Cerebellar nuclear complex (tissue), 1 donor: ENCODE measurements around the gene ABL2.
"Not testable (repeated sequence)": the region's sequence is repeated elsewhere in the genome, so short reads cannot be mapped to it uniquely, and the experiment has no call there.

Source experiments
- DNase-seq, 2 experiments: peaks; one replicate each; lab custom pipeline; 2025; lab: John Stamatoyannopoulos, UW

The ABL2 gene

DNA sequence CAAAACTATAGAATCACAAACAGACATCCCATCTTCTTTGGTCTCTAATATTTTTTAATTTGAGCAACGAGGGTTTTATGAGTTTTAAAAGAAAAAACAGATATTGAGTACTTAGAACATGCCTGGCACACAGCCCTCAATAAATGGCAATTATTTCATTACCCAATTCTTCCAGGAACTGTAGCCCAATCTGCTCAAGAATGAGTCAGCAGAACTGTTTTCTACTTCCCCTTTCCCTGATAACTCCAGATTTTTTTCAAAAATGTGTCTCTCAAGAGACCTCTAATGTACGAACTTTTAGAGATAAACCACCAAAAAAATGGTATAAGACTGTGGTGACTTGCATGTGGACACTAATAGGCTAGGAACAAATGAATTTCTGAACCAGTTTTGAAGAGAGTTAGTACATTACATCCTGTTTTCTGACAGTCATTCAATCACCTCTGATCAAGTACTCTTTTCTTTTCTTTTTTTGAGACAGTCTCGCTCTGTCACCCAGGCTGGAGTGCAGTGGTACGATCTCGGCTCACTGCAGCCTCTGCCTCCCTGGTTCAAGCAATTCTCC lies 11.5 kb downstream of the ABL2 start:
- DNase-seq: no peak

DNA sequence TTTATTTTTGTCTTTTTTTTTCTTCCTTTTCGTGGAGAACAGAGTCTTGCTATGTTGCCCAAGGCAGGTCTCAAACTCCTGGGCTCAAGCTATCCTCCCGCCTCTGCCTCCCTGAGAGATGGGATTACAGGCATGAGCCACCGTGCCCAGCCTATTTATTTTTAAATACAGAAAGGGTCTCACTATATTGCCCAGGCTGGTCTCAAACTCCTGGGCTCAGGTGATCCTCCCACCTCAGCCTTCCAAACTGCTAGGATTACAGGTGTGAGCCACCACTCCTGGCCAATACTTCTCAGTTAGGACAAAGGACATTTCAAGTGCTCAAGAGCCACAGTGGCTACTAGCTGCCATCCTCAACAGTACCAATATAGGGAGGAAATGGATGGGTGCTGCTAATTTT lies 16.2 kb downstream of the ABL2 start:
- not testable (repeated sequence) for DNase-seq

DNA sequence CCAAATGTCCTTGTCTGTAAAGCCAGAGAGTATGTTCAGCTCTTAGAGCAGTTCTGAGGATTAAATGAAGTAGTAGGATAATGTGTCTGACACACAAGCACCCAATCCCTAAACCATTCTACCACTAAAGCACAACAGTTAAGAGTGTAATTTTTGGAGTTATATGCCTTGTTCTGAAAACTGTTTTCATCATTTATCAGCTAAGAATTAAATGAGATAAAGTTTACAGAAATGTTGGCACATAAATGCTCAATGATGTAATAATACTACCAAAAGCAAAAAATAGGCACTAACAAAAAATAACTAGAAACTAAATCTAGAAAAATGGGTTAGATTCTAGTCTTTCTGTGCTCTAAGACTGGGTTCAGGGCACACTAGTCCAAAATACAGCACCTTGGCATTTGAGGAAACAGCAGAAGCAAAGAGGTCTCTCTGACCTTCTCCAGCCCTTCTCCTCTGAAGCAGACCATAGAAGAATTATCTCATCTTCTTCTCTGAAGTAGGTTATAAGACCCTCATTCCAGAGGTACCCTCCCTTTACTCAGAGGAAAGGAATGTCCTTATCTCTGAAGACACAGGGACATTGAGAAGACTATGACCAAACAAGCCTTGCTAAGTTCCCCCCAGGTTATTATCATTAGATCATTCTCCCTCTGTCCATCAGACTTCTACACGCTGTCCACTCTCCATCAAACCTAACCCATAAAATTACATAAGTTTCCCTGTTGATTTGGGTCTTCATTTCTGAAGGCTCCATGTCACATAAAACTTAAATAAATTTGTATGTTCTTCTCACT lies 20.6 kb downstream of the ABL2 start:
- DNase-seq: no peak

DNA sequence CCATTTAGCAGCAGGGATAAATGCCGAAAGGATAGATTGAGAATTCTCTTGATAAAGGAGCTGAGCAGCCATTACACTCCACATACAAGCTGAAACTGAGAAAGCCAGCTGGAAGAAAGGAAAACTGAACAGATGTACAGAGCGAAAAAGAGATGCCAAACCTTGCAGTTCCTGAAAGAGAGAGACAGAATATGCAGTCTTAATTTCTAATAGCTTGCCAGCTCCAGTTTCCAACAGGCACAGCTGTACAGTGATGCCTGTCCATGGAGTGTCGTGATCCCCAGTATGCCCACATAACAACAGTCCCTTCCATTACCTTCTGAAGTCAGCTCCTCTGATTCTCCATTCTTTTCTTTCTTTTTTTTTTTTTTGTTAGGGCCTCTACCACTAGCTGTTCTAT lies 22.7 kb downstream of the ABL2 start:
- no peak for DNase-seq

DNA sequence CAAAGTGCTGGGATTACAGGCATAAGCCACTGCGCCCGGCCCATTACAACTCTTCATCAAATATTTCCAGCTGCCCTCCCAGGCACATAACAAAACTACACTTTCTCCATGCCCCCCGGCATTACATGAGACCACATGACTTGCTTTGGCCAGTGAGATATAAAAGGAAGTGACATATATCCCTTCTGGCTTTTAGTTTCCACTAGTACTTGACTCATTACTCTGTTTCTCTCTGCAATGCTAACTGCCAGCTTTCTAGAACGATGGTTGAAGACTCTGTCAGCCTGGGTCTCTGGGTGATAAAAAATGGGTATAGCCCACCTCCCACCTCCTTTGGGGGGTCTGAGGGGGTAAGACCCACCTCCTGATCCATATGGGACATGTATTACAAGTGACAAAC lies 24.2 kb downstream of the ABL2 start:
- no peak for DNase-seq

DNA sequence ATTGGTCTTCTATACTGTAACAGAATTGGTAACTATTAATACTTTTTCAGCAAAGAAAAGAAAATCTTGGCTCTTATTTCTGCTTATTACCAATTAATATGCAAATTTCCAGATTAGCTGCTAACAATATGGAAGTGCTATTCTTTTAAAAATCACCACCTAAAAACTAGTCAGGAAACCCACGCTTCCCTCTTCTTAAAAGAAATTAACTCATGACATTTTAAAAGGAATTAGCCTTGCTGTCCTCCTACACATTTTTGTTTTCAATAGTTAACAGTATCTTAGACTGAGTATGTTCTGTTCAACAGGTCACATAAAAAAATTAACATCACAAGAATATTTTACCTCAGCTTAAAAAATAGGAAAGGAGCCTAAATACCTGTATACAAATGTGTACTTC lies 27.3 kb downstream of the ABL2 start:
- DNase-seq: no peak

DNA sequence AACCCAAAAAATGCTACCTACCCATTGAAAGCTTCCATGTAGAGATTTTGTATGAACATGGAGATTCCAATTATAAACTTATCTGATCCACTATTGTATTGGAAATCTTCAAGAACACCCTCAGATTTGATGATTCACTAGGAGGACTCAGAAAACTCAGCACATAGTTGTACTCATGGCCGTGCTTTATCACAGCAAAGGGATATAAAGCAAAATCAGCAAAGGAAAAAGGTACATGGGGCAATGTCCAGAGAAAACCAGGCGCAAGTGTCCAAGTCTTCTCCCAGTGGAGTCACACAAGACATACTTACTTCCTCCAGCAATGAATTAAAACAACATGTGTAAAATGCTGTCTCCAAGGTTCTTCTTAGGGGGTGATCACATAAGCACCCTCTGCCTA lies 28.9 kb downstream of the ABL2 start:
- DNase-seq: no peak

DNA sequence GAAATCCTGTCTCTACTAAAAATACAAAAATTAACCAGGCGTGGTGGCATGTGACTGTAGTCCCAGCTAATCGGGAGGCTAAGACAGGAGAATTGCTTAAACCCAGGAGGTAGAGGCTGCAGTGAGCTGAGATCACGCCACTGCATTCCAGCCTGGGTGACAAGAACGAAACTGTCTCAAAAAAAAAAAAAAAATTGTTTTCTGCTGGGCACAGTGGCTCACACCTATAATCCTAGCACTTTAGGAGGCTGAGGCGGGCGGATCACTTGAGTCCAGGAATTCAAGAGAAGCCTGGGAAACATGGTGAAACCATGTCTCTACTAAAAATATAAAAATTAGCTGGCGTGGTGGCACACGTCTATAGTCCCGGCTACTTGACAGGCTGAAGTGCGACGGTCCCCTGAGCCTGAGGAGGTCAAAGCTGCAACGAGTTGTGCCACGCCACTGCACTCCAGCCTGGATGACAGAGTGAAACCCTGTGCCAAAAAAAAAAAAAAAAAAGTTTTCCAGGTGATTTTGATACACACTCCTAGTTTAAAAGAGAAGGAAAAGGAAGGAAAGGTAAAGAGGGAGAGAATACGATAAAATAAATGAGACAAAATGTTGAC lies 31.7 kb downstream of the ABL2 start:
- no peak for DNase-seq

DNA sequence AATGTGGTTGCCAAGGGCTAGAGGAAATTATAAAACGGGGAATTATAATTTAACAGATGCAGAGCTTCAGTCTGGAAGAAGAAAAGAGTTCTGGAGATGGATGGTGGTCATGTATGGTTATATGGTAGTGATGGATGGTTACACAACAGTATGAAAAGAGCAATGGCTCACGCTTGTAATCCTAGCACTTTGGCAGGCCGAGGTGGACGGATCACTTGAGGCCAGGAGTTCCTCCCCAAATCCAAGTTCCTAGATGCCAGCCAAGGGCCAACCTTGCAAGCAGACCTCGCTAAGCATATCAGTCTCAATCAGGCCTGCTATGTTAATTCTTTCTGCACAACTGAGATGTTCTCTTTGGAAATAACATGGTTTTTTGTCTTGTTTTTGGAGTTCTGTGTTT lies 33.6 kb downstream of the ABL2 start:
- not testable (repeated sequence) for DNase-seq

DNA sequence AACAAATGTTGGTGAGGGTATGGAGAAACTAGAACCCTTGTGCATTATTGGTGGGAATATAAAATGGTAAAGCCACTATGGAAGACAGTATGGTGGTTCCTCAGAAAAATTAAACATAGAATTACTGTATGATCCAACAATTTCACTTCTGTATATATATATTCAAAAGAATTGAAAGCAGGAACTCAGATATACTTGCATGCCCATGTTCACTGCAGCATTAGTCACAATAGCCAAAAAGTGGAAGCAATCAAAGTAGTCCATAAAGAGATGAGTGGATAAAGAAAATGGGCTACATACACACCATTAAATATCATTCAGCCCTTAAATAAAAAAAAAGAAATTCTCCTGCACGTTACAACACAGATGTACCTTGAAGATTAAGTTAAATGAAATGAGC lies 34.1 kb downstream of the ABL2 start:
- no peak for DNase-seq

DNA sequence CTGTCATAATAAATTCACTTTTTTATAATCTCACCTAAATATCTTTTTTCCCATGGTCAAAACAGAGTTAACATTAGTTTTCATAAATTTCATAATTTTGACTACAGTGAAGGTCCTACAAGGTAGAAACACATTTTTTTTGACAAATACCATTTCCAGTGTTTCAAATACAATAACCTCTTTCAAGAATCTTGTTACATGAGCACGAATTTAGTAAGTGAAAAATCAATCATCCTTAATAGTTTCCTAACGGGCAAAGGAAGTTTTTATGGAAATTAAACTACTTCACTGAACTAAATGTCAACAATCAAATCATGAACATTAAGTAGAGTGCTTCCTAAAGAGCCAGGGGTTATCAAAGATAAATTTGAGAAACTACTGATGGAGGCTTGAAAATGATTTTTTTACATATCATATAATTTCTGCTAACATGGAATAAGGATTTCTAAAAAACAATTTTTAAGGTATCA lies 35.4 kb downstream of the ABL2 start:
- DNase-seq: no peak

DNA sequence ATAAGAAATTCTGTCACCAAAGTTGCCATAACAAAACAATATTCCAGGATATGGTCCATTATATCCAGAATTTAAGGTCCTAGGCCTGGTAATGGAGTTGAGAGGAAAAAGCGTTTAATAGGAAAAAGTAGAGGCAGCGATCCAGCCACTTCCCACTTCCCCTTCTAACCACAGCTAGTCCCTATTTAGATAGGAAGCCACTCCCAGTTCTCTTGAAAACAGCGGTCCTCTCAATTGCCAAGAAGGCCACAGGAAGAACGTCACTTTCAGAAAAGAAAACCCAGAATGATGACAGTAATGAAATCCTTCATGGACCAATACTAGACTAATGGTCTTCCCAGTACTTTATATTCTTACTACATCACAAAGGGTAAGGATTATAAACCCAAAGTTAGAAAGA lies 38.6 kb downstream of the ABL2 start:
- no peak for DNase-seq

DNA sequence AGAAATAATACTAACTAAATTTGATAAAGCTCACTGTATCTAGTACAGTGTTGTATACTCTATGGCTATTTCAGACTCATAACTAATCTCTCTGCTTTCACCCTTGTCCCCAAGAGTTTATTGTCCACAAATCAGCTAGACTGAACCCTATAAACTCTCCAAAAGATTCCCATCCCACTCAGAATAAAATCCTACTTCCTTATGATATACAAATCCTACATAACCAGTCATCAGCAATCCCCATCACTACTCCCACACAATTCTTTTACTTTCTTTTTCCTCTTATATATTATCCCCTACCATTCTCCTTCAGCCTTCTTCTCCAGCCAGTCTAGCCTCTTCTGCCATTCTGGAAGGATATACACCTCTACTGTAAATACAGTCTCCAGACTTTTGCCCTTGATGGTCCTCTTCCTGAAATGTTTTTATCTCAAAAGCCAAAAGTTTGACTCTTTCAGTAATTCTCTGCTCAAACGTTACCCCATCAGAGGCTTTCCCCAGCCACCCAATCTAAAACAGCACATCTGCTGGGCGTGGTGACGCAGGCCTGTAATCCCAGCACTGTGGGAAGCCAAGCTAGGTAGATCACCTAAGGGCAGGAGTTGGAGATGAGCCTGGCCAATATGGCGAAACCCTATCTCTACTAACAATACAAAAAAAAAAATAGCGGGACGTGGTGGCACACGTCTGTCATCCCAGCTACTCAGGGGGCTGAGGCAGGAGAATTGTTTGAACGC lies 41.6 kb downstream of the ABL2 start:
- DNase-seq: no peak

DNA sequence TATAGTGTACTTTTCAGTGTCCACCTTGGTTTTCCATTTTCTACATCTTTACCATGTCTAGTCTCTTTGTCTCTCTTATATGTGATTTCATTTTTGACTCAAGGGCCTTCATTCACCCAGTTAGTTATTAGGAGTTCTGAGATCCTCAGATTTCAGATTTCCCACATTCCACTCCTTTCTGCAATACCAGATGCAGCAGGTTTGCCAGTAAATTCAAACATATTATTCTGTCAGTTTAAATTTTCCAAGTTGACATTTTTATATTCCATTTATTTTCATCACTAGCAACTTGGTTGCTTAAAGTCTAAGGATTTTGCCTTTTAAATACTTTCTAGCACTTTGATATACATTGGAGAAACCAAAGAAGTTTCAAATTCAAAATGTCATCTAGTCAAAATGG lies 42.4 kb downstream of the ABL2 start:
- no peak for DNase-seq

DNA sequence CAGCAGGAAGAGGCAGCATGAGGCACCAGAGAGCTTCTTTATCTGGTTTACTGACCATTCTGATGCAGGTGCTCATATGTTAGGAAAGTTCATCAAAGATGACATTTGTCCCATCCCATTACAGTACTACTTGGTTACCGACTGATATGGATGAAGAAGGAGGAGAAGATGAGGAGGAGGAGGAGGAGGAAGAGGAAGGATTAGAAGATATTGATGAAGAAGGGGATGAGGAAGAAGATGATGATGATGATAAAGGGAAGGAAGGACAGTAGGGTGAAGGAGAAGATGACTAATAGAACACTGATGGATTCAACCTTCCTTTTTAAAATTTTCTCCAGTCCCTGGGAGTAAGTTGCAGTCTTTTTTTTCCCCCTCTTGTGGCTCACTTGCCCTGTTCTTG lies 45.1 kb downstream of the ABL2 start:
- no peak for DNase-seq

DNA sequence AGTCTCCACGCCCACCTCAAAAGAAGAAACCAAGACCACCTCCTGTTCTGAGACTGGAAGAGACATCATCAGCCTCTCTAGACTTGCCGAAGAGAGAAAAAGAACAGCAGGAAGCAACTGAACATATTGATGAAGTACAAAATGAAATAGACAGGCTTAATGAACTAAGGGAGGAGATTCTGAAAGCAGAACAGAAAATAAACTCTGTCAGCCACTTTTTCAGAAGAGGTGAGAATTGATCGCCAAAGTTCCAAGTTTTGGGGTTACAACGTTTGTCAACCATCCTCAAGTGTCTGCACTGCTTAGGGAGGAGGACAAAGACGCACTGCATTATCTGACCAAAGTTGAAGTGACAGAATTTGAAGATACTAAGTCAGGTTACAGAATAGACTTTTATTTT lies 45.6 kb downstream of the ABL2 start:
- DNase-seq: no peak

DNA sequence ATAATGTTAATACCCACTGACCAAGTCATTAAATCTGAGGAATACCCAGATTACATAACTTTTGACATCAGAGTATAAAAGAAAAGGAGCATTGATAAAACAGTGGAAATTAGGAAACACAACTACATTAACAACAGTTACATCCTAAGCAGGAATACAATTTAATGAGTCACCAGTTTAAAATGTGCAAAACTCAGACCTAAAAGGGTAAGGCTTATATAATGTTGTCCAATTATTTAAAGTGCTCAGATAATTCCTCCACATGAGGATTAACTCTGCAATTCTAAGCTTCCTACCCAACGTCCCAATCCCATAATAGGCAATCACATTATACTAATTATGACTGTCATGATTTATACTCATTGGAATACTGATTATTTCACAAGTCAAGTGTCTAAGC lies 50.5 kb downstream of the ABL2 start:
- no peak for DNase-seq

DNA sequence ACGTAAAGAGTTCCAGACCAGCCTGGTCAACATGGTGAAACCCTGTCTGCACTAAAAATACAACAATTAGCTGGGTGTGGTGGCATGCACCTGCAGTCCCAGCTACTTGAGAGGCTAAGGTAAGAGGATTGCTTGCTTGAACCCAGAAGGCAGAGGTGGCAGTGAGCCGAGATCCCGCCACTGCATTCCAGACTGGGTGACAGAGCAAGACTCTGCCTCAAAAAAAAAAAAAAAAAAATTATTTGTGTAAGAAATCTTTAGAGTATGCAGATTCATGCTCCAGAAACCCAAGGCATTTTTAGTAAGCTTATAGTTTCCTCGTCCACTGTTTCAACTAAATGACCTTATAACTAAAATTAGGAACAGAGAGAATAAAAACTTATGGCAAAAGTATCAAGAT lies 51.3 kb downstream of the ABL2 start:
- no peak for DNase-seq

DNA sequence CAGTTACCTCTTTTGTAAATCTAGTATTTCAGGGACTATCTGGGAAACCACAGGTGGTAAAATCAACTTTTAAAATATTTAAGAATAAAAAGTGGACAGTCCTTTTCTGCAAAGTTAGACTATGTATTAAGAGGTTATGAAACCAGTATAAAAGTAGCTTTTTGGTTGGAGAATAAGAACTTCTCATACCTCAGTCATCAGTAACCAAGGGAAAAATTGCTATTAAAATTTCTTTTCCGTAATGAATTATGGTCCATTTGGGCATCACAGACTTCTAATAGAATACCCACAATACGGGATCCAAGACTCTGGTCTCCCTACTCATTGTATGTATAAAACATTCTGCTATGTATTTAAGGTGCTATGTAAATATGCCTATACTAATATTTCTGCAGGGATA lies 51.9 kb downstream of the ABL2 start:
- DNase-seq: no peak

DNA sequence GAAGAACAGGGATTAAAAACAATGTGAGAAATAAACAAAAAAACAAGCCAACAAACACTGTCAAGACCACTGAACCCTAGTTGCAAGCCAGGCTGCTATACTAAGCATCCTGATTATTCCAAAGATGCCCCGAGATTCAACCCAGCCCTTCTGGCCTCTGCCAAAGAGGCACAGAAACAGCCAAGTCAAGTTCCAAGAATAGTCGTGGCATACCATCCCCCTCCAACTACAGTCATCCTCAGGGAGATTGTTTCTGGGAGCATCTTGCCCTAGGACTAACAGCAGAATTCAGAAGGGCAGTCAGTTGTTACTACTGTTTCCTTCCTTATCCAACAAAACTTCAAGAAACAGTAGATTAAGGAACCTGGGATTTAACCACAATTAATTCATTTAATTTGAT lies 52.3 kb downstream of the ABL2 start:
- no peak for DNase-seq

DNA sequence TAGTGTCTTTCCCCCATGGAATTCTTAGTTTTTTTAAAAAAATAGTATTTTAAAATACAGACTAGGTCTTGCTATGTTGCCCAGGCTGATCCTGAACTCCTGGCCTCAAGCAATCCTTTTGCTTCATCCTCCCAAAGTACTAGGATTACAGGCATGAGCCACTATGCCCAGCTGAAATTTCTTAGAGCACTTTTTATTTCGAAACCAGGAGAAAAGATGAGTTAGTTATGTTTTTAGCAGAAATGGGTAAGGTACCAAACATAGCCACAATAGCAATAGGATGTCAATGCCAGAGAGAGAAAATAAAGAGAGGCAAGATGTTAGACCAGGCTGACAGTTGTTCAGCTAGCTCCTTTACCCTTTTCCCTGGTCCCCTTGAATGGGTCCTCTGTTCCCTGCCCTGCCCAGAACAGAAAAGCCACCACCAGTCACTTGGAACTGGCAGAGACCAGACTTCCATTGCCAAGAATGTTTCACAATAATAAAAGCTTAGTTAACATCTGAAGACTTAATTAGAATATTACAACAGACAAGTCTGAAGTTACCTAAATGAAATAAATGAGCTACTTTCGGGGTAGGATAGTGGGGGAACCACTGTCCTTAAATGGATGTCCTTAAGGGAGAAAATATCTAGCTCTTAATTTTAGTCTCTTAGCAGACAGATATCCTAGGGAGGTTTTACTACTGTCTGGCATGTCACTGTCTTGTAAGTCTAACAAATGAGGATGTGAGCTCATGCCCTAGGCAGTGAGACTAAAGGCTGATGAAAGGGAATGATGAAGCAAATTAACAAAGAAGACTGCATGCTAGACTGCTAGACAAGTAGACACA lies 54.3 kb downstream of the ABL2 start:
- no peak for DNase-seq

DNA sequence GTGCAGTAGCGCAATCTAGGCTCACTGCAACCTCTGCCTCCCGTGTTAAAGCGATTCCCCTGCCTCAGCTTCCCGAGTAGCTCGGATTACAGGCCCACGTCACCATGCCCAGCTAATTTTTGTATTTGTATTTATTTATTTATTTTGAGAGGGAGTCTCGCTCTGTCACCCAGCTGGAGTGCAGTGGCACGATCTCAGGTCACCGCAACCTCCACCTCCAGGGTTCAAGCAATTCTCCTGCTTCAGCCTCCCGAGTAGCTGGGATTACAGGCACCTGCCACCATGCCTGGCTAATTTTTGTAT lies 59.1 kb downstream of the ABL2 start:
- not testable (repeated sequence) for DNase-seq
